ENCODE results near the gene GRID2.

DNA sequence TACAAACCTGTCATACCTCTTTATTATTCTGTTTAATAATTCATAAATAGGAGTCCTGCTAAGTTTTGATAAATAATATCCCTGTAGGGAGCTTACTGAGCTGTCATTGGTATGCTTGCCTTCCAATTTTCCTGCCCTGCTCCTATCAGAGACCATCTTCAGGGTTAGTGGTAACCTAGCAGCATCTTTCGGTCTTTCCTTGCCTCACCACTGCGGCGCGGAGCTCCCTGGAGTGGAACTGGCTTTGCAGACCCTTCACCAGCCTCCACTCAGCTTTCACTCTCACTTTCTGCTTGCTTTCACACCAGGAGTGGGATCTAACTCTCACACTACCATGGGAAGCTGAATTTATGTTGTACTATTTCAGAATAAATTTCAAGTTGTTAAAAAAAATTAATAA is 1043.1 kb downstream of the GRID2 start:
- TF ChIP-seq, protein P1, sequence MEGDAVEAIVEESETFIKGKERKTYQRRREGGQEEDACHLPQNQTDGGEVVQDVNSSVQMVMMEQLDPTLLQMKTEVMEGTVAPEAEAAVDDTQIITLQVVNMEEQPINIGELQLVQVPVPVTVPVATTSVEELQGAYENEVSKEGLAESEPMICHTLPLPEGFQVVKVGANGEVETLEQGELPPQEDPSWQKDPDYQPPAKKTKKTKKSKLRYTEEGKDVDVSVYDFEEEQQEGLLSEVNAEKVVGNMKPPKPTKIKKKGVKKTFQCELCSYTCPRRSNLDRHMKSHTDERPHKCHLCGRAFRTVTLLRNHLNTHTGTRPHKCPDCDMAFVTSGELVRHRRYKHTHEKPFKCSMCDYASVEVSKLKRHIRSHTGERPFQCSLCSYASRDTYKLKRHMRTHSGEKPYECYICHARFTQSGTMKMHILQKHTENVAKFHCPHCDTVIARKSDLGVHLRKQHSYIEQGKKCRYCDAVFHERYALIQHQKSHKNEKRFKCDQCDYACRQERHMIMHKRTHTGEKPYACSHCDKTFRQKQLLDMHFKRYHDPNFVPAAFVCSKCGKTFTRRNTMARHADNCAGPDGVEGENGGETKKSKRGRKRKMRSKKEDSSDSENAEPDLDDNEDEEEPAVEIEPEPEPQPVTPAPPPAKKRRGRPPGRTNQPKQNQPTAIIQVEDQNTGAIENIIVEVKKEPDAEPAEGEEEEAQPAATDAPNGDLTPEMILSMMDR (IDR thresholded peaks at IDR 0.05) = no peak
- TF ChIP-seq EZH2phosphoT487 (IDR thresholded peaks at IDR 0.05) = no peak
